ENCODE data around the gene NAA11.
A peak's percentile ranks its signal among the peaks of the same experiment; 100 is the strongest.

Gene NAA11

GRCh38 chr4:79325864-79326328, at the start of gene NAA11:
Gene NAA11, minus strand, starts transcription at chr4:79326061. Its CDS starts 184 bp downstream, at chr4:79325877.
- no peak for FAIRE-seq

DNA sequence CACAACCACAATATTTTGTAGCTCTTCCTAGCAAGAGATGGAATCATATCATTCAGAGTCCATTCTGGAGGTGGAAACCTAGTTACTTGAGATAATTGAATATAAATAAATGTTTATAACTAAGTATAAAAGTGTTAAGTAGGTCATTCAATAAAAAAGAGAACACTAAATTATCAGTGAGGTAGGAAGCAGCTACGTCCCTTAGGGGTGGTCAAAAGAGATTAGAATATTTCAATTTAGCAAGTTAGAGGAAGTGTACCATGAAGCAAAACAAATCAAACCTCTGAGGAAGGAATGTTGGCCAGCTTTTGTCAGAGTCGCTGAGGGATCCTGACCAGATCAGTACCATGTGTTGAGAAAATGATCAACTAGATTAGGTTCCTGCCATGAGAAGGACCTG, 44.2 kb upstream of the NAA11 start:
- no peak for FAIRE-seq

GRCh38 chr4:79367096-79367495, 41.2 kb upstream of the NAA11 start:
- no peak for FAIRE-seq

- no peak for FAIRE-seq
Observed at GRCh38 chr4:79366422-79366821, 40.6 kb upstream of the NAA11 start.

DNA sequence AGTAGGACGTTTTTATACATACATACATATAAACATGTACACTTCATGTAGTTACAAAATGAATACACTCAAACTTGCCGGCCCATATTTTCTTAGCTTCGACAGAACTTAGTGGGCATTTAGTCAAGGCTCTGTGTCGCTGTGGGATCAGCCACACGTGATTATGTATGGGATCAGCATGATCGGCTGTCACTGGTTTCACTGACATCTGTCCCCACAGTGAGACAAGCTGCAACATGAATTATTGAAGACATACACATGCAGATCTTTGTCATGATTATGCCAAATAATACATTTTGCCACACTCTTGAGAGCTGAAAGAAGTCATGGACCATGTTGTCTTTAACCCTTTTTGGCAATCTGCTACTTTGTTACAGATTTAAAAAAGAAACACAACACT, 38.2 kb upstream of the NAA11 start:
- no peak for FAIRE-seq

- FAIRE-seq: no peak
Observed at GRCh38 chr4:79362626-79363025, 36.8 kb upstream of the NAA11 start.

DNA sequence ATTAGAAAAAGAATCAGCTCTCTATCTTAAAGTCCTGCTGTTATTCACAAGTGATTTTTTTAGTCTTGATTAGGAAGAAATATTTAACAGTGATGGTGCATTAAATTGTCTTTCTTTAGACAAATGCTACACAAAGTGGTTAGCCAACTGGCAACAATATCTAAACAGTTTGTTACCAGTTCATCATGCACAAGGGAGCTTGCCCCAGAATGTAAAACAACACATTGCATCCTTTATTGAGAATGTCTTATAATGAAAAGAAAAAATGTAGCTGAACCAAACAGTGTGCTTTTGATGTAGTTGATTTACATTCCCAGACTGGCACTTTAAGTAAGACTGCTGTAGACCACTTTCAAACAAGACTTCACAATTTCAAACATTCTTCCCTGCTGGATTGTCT, 34.1 kb upstream of the NAA11 start:
- no peak for FAIRE-seq

DNA sequence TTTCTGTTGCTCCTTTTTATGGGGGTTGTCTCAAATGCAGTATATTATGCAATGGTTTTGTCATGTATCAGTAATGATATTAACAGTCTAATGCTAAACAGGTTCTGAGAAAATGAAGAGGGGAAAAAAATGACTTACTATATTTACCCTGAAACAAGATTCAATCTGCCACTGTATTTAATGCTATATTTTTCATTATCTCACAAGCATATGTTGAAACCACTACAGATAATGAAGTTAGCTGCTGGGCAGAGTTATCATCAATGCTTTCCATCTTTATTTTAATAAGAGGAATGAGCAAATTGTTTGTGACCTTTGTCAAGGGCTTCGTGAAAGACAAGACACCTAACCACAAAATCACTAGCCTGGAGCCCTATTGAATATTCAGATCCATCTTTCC, 32.6 kb upstream of the NAA11 start:
- no peak for FAIRE-seq

- no peak for FAIRE-seq
Observed at GRCh38 chr4:79357365-79357764, 31.5 kb upstream of the NAA11 start.

GRCh38 chr4:79353075-79353474, 27.2 kb upstream of the NAA11 start:
- FAIRE-seq: peak; percentile 87

GRCh38 chr4:79348405-79348804, 22.5 kb upstream of the NAA11 start:
- FAIRE-seq: no peak

GRCh38 chr4:79341893-79342653, 16.2 kb upstream of the NAA11 start:
- FAIRE-seq: no peak

DNA sequence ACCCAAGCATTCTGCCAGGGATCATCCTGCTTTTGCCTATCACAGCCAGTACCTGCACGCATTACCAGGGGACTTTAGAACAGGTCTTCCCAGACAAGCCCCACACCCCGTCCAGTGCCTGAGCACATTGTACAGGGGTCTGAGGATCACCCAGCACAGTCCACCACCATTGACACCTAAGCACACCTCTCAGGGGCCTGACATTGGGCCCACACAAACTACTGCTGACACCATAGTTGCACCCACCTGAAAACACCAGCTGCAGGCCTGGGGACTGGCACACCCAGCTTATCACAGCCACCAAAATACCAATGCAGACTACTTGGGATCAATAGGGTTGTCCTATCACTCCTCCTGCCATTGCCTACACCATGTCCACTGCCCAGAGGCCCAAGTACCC, 14.7 kb upstream of the NAA11 start:
- FAIRE-seq: no peak

DNA sequence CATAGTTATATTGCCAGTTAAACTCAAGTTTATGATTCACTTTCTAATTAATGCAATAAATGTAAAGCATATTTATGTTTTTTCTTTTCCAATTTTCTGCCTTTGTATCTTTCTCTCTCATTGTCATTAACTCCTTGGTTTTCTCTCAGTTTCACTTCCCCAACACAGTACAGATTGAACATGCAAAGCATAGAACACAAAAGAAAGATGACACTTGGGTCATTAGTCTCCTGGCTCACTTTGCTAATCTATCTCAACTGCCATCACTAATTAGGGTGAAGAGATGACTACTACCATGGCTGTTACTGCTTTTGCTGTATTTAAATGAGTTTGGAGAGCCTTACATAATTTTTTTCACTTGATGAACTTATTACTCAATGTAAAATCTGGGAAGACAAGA, 12.3 kb upstream of the NAA11 start:
- no peak for FAIRE-seq

- FAIRE-seq: no peak
Observed at GRCh38 chr4:79334783-79335182, 8.9 kb upstream of the NAA11 start.

DNA sequence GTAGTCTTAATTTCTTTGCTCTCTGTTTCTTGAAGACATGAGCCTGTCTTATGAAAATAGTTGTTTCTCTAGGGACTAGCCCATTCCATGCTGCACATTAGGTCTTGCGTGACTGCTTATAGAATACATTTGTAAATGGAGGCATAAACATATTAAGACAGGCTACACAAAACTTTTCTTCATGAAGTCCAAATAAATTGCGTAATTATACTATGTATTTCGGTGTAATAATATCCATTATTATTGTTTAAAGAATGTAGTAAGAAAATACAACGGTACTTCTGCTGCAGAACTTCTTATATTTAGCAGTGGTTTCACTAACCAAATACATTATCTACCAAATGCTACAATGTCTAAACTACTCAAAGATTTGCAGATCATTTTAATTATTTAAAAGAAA, 8.5 kb upstream of the NAA11 start:
- FAIRE-seq: no peak

DNA sequence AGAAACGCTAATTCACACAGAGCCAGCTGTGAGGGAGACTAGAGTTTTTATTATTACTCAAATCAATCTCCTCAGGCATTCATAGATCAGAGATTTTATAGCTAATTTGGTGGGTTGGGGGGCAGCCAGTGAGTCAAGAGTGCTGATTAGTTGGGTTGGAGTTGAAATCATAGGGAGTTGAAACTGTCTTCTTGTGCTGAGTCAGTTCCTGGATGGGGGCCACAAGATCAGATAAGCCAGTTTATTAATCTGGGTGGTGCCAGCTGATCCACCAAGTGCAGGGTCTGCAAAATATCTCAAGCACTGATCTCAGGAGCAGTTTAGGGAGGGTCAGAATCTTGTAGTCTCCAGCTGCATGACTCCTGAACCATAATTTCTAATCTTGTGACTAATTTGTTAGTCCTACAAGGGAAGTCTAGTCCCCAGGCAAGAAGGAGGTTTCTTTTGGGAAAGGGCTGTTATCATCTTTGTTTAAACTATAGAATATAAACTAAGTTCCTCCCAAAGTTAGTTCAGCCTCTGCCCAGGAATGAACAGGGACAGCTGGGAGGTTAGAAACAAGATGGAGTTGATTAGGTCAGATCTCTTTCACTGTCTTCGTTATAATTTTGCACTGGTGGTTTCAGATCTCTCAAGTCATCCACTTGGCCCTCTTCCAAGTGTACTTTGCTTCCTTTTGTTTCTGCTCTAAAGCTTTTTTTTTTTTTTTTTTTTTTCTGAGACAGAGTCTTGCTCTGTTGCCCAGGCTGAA, 5.4 kb upstream of the NAA11 start:
- no peak for FAIRE-seq

DNA sequence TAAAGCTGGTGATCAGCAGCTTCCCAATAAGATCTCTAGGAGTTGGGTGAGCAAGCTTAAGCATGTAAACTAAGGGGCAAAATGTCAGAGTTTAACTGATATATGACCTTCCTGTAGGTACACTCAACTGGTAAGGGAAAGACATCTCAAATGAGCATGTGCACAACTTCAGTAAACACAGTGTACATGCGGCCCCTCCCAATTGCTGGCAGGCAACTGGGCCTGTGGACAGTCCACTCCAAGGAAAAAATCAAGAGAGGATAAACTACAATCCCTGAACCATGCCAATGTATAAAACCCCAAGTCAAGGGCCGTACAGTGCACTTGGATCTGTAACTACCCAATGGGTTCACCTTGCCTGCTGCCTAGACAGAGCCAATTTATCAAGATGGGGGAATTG, 4.9 kb upstream of the NAA11 start:
- no peak for FAIRE-seq

GRCh38 chr4:79325436-79325835, 425 bp downstream of the NAA11 start:
- no peak for FAIRE-seq

DNA sequence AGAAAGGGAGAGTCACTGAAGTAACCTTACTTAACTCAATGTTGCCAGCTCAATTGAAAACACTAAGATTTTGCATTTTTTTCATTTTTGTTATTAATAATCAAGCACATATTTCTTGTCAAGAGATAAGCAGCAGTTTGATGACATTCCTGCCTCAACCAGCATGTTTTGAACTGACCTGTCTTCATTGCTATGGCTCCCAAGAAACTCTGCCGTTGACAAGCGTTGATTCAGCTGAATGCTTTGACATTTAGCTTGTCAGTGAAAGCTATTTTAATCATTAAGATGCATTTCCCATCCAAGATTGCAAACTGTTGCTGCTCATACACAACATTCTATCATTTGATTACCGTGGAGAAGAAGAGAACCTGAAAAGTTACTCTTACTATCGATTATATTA, 5.9 kb downstream of the NAA11 start:
- no peak for FAIRE-seq

DNA sequence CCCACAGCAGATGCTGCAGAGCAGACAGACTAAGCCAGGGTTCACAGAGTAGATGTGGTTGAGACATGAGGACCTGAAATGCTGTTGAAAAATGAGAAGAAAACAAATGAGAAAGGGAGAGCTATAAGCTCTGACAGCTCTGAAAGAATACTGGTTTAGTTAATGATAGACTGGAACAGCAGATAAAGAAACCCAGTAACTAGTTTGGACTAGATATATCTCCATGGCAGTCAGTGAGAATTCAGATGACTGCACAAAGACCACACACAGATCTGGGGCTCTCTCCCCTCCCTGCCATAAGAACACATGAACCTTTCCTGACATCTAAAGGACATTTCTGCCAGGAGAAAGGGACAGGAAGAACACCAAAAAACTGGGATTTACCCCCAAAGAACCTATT, 8.2 kb downstream of the NAA11 start:
- FAIRE-seq: no peak

DNA sequence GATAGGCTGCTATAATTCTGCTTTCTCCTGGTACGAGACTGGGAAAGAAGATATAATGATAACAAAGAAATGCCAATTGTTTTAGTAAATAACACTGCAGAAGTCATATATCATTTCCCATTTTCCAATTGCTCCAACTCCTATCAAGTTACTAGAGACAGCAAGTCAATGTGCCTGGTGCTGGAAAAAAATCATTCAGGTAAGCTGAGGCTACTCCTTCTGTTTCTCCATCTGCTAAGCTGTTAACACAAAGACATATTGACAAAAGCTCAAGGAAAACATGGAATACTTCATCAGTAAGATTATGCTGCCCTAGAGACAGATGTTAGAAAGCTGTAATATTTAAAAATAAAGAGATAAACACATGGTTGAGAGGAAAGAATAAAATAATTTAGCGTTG, 10.0 kb downstream of the NAA11 start:
- FAIRE-seq: no peak

DNA sequence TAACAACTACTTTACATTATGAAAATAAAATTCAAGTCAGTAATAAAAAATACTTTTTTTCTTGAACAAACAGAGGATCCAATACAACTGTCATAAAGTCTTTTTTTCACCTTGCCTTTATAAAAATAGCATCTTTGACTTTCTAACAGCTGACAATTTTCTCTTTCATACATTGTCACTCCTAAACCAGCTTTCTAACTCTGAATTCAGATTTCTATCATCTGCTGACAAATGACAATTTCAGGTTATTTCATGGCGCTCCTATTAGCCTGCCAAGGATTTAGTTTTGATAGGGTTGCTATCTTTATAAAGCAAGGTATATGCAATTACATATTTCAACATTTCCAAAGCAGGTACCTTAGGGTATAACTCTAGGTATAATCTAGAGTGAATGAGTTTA, 14.6 kb downstream of the NAA11 start:
- no peak for FAIRE-seq

- FAIRE-seq: no peak
Observed at GRCh38 chr4:79308971-79309370, 16.9 kb downstream of the NAA11 start.
